ENCODE measurements around the gene CIRBP. TPM values are rescaled to one million over a fixed set of nuclear protein-coding genes. Genes with fewer than 3 reads are reported as not detected.

CIRBP gene
- 100 to 1,000 TPM; 778 to 993 (median 799) TPM for polyA plus RNA-seq (ENCODE audit: insufficient read length in 3 of 3)
- long read RNA-seq, donor 1, transcript CIRBP-234 (4 exons, 587 nt) = minor isoform, 26 of 373 reads
- long read RNA-seq, donor 1, transcript CIRBP-245 (2 exons, 1,044 nt) = minor isoform, 33 of 373 reads
- long read RNA-seq, donor 1, transcript CIRBP-201 (7 exons, 1,328 nt) = major isoform, 123 of 373 reads
- long read RNA-seq, donor 1, transcript CIRBP-210 (8 exons, 938 nt) = minor isoform, 58 of 373 reads
- long read RNA-seq, donor 1, partial matches to known transcripts = 76 of 373 reads
- long read RNA-seq, donor 1, other reads (novel, unspliced or antisense) = 32 of 373 reads
- long read RNA-seq, donor 2, transcript CIRBP-246 (6 exons, 1,043 nt) = minor isoform, 24 of 386 reads
- long read RNA-seq, donor 2, transcript CIRBP-245 (2 exons, 1,044 nt) = minor isoform, 43 of 386 reads
- long read RNA-seq, donor 2, transcript CIRBP-234 (4 exons, 587 nt) = minor isoform, 52 of 386 reads
- long read RNA-seq, donor 2, transcript CIRBP-201 (7 exons, 1,328 nt) = major isoform, 166 of 386 reads
- long read RNA-seq, donor 2, partial matches to known transcripts = 31 of 386 reads
- long read RNA-seq, donor 2, other reads (novel, unspliced or antisense) = 30 of 386 reads
- long read RNA-seq, donor 3, transcript CIRBP-245 (2 exons, 1,044 nt) = minor isoform, 32 of 305 reads
- long read RNA-seq, donor 3, transcript CIRBP-201 (7 exons, 1,328 nt) = major isoform, 134 of 305 reads
- long read RNA-seq, donor 3, transcript CIRBP-210 (8 exons, 938 nt) = minor isoform, 25 of 305 reads
- long read RNA-seq, donor 3, transcript CIRBP-234 (4 exons, 587 nt) = minor isoform, 25 of 305 reads
- long read RNA-seq, donor 3, partial matches to known transcripts = 47 of 305 reads
- long read RNA-seq, donor 3, other reads (novel, unspliced or antisense) = 19 of 305 reads
- long read RNA-seq, donor 4, transcript CIRBP-210 (8 exons, 938 nt) = minor isoform, 33 of 423 reads
- long read RNA-seq, donor 4, transcript CIRBP-201 (7 exons, 1,328 nt) = major isoform, 134 of 423 reads
- long read RNA-seq, donor 4, transcript CIRBP-234 (4 exons, 587 nt) = minor isoform, 24 of 423 reads
- long read RNA-seq, donor 4, transcript CIRBP-245 (2 exons, 1,044 nt) = minor isoform, 65 of 423 reads
- long read RNA-seq, donor 4, partial matches to known transcripts = 101 of 423 reads
- long read RNA-seq, donor 4, other reads (novel, unspliced or antisense) = 30 of 423 reads
- long read RNA-seq, donor 5, transcript CIRBP-210 (8 exons, 938 nt) = minor isoform, 12 of 107 reads
- long read RNA-seq, donor 5, transcript CIRBP-234 (4 exons, 587 nt) = minor isoform, 8 of 107 reads
- long read RNA-seq, donor 5, transcript CIRBP-245 (2 exons, 1,044 nt) = minor isoform, 7 of 107 reads
- long read RNA-seq, donor 5, transcript CIRBP-201 (7 exons, 1,328 nt) = major isoform, 66 of 107 reads
- long read RNA-seq, donor 5, partial matches to known transcripts = 5 of 107 reads
- long read RNA-seq, donor 5, other reads (novel, unspliced or antisense) = 6 of 107 reads
- long read RNA-seq, donor 6, transcript CIRBP-234 (4 exons, 587 nt) = minor isoform, 29 of 339 reads
- long read RNA-seq, donor 6, transcript CIRBP-201 (7 exons, 1,328 nt) = major isoform, 135 of 339 reads
- long read RNA-seq, donor 6, transcript CIRBP-210 (8 exons, 938 nt) = minor isoform, 30 of 339 reads
- long read RNA-seq, donor 6, transcript CIRBP-245 (2 exons, 1,044 nt) = minor isoform, 45 of 339 reads
- long read RNA-seq, donor 6, partial matches to known transcripts = 34 of 339 reads
- long read RNA-seq, donor 6, other reads (novel, unspliced or antisense) = 30 of 339 reads
- long read RNA-seq, donor 7, transcript CIRBP-210 (8 exons, 938 nt) = minor isoform, 17 of 366 reads
- long read RNA-seq, donor 7, transcript CIRBP-201 (7 exons, 1,328 nt) = major isoform, 196 of 366 reads
- long read RNA-seq, donor 7, transcript CIRBP-246 (6 exons, 1,043 nt) = minor isoform, 20 of 366 reads
- long read RNA-seq, donor 7, transcript CIRBP-234 (4 exons, 587 nt) = minor isoform, 33 of 366 reads
- long read RNA-seq, donor 7, partial matches to known transcripts = 50 of 366 reads
- long read RNA-seq, donor 7, other reads (novel, unspliced or antisense) = 22 of 366 reads
- long read RNA-seq, donor 8, transcript CIRBP-245 (2 exons, 1,044 nt) = minor isoform, 17 of 169 reads
- long read RNA-seq, donor 8, transcript CIRBP-246 (6 exons, 1,043 nt) = minor isoform, 12 of 169 reads
- long read RNA-seq, donor 8, transcript CIRBP-201 (7 exons, 1,328 nt) = major isoform, 79 of 169 reads
- long read RNA-seq, donor 8, transcript CIRBP-220 (3 exons, 1,087 nt) = minor isoform, 13 of 169 reads
- long read RNA-seq, donor 8, partial matches to known transcripts = 18 of 169 reads
- long read RNA-seq, donor 8, other reads (novel, unspliced or antisense) = 7 of 169 reads
- long read RNA-seq, donor 9, transcript CIRBP-245 (2 exons, 1,044 nt) = minor isoform, 40 of 672 reads
- long read RNA-seq, donor 9, transcript CIRBP-201 (7 exons, 1,328 nt) = major isoform, 210 of 672 reads
- long read RNA-seq, donor 9, transcript CIRBP-234 (4 exons, 587 nt) = minor isoform, 16 of 672 reads
- long read RNA-seq, donor 9, transcript CIRBP-210 (8 exons, 938 nt) = minor isoform, 35 of 672 reads
- long read RNA-seq, donor 9, partial matches to known transcripts = 298 of 672 reads
- long read RNA-seq, donor 9, other reads (novel, unspliced or antisense) = 40 of 672 reads
- long read RNA-seq, donor 10, transcript CIRBP-246 (6 exons, 1,043 nt) = minor isoform, 35 of 339 reads
- long read RNA-seq, donor 10, transcript CIRBP-245 (2 exons, 1,044 nt) = minor isoform, 43 of 339 reads
- long read RNA-seq, donor 10, transcript CIRBP-210 (8 exons, 938 nt) = minor isoform, 24 of 339 reads
- long read RNA-seq, donor 10, transcript CIRBP-201 (7 exons, 1,328 nt) = major isoform, 157 of 339 reads
- long read RNA-seq, donor 10, partial matches to known transcripts = 28 of 339 reads
- long read RNA-seq, donor 10, other reads (novel, unspliced or antisense) = 30 of 339 reads
- long read RNA-seq, donor 11, transcript CIRBP-210 (8 exons, 938 nt) = minor isoform, 8 of 183 reads
- long read RNA-seq, donor 11, transcript CIRBP-201 (7 exons, 1,328 nt) = major isoform, 100 of 183 reads
- long read RNA-seq, donor 11, transcript CIRBP-234 (4 exons, 587 nt) = minor isoform, 22 of 183 reads
- long read RNA-seq, donor 11, transcript CIRBP-245 (2 exons, 1,044 nt) = minor isoform, 20 of 183 reads
- long read RNA-seq, donor 11, partial matches to known transcripts = 6 of 183 reads
- long read RNA-seq, donor 11, other reads (novel, unspliced or antisense) = 15 of 183 reads
- long read RNA-seq, donor 12, transcript CIRBP-201 (7 exons, 1,328 nt) = major isoform, 199 of 504 reads
- long read RNA-seq, donor 12, transcript CIRBP-246 (6 exons, 1,043 nt) = minor isoform, 33 of 504 reads
- long read RNA-seq, donor 12, transcript CIRBP-245 (2 exons, 1,044 nt) = minor isoform, 49 of 504 reads
- long read RNA-seq, donor 12, transcript CIRBP-210 (8 exons, 938 nt) = minor isoform, 59 of 504 reads
- long read RNA-seq, donor 12, partial matches to known transcripts = 71 of 504 reads
- long read RNA-seq, donor 12, other reads (novel, unspliced or antisense) = 45 of 504 reads
- long read RNA-seq, donor 13, transcript CIRBP-210 (8 exons, 938 nt) = minor isoform, 11 of 185 reads
- long read RNA-seq, donor 13, transcript CIRBP-245 (2 exons, 1,044 nt) = minor isoform, 39 of 185 reads
- long read RNA-seq, donor 13, transcript CIRBP-201 (7 exons, 1,328 nt) = major isoform, 60 of 185 reads
- long read RNA-seq, donor 13, transcript CIRBP-246 (6 exons, 1,043 nt) = minor isoform, 28 of 185 reads
- long read RNA-seq, donor 13, partial matches to known transcripts = 21 of 185 reads
- long read RNA-seq, donor 13, other reads (novel, unspliced or antisense) = 12 of 185 reads
- long read RNA-seq, donor 14 = 0 reads
- long read RNA-seq, donor 15 = 0 reads
- long read RNA-seq, donor 16, transcript CIRBP-245 (2 exons, 1,044 nt) = minor isoform, 39 of 400 reads
- long read RNA-seq, donor 16, transcript CIRBP-246 (6 exons, 1,043 nt) = minor isoform, 21 of 400 reads
- long read RNA-seq, donor 16, transcript CIRBP-210 (8 exons, 938 nt) = minor isoform, 29 of 400 reads
- long read RNA-seq, donor 16, transcript CIRBP-201 (7 exons, 1,328 nt) = major isoform, 200 of 400 reads
- long read RNA-seq, donor 16, partial matches to known transcripts = 51 of 400 reads
- long read RNA-seq, donor 16, other reads (novel, unspliced or antisense) = 33 of 400 reads

DNA sequence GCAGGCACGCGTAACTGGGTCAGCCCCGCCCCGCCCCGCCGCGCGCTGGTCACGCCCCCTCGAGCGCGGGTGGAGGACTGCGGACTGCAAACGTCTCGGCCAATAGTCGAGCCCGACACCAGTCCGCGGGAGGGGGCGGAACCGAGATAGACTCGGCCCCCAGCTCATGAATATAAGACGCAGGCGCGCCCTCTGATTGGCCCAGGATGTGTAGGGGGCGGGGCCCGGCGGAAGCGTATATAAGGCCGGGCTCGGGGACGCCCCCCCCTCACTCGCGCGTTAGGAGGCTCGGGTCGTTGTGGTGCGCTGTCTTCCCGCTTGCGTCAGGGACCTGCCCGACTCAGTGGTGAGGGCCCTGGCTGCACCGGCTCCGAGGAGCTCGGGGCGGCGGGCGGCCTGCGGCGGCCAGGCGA lies at the start of gene CIRBP:
Gene CIRBP, plus strand, starts transcription at position 268 of the 413 bp plus-strand sequence. CDS start 1,602 bp downstream, outside the sequence.
- peak; percentile 99 for DNase-seq

DNA sequence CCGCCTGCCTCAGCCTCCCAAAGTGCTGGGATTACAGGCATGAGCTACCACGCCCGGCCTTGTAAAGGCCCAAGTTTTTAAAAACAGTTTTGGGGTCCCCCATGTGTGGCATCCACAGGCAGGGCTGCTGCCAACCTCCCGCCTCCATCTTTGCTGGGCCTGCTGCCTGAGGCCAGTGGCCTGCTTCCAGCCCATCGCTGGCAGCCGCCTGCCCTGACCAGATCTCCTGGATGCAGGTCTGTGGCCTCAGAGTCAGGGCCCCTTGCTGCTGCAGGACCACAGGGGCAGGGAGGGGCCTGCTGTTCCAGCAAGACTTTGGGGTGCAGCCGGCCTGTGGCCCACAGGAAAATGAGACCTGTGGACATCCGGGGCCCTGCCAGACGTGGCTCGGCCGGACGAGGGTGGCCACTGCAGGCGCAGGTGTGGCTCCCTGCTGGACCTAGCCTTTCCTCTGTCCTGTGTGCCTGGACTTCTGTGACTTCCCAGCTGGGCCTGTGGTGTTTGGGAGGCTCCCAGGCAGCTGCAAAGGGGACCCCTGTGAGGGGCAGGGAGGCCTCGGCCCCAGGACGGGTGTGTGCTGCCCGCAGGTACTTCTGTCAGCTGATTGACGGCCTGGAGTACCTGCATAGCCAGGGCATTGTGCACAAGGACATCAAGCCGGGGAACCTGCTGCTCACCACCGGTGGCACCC lies 49.2 kb upstream of the CIRBP start:
- DNase-seq = no peak

DNA sequence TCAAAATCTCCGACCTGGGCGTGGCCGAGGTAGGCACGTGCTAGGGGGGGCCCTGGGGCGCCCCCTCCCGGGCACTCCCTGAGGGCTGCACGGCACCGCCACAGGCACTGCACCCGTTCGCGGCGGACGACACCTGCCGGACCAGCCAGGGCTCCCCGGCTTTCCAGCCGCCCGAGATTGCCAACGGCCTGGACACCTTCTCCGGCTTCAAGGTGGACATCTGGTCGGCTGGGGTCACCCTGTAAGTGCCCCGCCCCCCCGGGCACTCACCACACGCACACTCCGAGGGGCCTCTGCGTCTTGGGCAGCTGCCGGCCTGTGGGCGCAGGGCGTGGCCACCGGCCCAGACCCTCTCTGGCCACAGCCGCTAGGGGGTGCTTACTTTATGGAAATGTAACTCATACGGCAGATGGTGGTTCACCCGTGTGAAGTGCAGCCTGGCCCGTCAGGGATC lies 48.6 kb upstream of the CIRBP start:
- no peak for DNase-seq

DNA sequence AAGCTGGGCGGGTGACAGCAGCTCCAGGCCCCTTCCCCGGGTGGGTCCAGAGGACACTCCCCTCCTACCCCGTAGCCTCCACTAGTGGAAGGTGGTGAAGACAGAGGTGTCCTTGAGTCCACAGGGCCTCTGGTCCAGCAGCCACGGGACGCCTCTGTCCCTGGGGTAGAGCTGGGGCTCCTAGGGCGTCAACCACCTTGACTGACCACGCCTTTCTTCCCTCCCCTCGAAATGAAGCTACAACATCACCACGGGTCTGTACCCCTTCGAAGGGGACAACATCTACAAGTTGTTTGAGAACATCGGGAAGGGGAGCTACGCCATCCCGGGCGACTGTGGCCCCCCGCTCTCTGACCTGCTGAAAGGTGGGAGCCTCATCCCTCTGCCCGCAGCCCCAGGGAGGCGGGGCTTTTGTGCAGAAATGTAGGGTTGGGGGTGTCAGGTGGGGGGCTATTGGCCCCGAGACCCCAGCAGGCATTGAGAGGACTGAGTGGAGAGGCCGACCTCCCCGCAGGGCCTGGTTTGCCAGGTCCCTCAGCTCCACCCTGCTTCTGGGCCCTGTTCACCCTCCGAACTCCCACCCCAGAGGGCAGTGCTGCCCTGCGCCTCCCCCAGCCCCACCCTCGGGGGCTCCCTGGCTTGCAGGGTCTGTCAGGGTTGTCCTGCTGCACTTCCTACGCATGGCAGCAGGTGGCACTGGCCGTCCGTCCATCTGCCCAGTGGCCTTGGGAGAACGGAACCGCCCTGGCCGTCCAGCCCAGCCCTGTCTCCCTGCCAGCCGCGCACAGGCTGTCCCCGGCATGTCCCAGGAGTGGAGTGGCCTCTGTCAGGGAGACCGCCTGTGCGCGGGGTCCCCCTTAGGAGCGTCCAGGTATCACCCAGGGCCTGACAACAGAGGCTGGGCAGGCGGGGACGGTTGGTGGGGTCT lies 47.9 kb upstream of the CIRBP start:
- no peak for DNase-seq

DNA sequence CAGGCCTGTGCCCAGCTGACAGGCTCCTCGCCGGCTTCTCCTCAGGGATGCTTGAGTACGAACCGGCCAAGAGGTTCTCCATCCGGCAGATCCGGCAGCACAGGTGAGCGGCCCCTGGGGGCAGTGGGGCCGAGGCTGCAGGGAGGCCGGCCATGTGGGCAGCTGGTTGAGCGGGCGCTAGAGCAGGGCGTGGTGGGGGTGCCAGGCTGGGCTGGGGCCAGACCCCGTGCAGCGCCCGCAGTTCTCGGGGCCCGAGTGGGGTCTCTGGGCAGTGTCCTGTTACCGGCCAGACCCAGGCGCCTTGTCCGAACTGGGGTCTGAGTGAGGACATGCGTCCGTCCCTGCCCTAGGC lies 47.3 kb upstream of the CIRBP start:
- no peak for DNase-seq

DNA sequence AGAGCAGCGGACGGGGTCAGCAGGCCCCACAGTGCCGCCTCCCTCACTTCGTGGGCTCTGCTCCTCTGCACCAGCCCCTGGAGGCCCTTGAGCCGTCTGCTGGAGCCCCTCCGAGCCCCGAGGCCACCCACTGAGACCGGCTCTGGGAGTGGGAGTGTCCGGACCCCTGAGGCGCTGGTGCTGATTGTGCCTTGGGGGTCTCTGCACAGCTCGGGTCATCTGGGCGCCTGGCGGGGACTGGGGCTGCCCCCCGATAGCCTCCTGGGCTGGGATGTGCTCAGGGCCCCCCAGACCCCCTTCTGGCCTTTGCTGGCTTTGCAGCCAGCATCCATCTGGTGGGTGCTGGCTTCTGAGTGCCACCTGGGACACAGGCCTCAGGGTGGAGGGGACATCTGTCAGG lies 46.7 kb upstream of the CIRBP start:
- DNase-seq = no peak

DNA sequence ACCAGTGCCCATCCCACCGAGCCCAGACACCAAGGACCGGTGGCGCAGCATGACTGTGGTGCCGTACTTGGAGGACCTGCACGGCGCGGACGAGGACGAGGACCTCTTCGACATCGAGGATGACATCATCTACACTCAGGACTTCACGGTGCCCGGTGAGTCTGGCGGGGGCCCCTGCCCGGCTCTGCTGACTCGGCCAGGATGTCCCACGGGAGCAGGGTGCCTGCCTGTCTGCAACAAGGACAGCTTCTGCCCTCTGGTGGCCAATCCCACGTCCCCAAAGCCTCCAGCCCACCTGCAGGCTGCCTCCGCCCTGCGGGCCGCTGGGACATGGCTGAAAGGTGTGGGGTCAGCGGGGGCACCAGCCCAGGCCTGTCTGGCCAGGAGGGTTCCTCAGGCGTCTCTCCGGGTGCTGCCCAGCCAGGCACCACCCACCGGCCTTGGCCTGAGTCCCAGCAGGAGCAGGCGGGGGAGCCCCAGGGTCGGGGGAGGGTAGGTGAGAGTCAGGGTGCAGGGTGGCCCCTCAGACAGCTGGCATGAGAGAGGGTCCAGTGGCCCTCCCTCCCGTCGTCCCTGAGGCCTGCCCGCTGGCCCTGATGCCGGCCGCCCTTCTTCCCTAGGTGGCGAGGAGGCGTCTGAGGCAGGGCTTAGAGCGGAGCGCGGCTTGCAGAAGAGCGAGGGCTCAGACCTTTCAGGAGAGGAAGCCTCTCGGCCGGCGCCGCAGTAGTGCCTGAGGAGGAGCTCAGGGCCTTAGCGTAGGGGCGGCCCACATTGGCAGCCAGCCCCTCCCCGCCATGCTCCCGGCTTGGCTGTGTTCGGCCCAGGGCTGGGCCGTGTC lies 45.9 kb upstream of the CIRBP start:
- DNase-seq = no peak

DNA sequence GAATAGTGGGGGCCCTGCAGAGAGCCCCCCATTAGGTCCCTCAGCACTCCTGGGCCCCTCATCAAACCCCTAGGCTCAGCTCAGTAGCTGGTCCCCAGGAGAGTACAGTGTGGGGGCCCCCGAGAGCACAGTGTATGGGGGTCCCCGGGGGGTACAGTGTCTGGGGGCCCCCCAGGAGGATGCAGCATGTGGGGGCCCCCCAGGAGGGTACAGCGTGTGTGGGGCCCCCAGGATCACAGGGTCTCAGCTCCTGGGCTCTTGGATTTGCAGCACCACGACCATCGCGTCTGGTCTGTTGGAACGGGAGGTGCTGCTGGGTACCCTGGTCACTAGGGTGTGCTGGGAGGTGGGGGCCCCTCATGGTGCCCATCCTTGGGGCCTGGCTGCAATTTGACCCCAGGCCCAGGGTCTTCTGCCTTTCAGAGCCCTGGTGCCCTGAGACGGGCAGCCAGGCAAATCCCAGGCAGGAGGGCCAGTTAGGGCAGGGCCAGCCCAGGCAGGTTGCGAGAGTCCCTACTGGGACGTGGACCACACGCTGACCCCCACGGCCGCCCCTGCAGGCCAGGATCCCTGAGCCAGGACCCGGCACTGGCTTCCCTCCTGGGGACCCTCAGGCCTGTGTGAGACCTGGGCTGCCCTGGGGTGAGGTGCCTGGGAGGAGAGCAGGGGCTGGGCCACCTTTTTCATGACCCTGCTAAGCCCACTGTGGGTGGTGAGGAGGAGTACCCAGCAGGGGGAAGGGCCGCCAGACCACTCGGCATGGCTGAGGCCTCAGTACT lies 44.9 kb upstream of the CIRBP start:
- no peak for DNase-seq

DNA sequence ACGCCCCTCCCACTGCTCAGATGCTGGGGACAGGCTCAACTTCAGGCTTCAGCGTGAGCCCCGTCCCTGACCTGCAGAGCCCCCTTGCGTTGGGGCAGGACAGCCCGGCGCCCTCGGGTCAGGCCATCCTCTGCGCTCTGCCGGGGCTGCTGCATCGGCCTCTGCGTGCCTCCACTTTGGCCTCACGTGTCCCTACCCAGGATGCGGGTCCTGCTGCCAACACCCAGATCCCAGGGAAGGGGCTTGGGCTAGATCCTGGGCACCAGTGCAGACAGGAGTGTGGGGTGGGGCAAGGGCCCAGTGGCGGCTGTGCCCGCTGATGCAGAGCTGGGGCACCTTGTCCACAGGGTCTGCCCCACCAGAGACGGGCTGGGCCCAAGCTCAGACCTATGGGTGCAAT lies 44.3 kb upstream of the CIRBP start:
- no peak for DNase-seq

DNA sequence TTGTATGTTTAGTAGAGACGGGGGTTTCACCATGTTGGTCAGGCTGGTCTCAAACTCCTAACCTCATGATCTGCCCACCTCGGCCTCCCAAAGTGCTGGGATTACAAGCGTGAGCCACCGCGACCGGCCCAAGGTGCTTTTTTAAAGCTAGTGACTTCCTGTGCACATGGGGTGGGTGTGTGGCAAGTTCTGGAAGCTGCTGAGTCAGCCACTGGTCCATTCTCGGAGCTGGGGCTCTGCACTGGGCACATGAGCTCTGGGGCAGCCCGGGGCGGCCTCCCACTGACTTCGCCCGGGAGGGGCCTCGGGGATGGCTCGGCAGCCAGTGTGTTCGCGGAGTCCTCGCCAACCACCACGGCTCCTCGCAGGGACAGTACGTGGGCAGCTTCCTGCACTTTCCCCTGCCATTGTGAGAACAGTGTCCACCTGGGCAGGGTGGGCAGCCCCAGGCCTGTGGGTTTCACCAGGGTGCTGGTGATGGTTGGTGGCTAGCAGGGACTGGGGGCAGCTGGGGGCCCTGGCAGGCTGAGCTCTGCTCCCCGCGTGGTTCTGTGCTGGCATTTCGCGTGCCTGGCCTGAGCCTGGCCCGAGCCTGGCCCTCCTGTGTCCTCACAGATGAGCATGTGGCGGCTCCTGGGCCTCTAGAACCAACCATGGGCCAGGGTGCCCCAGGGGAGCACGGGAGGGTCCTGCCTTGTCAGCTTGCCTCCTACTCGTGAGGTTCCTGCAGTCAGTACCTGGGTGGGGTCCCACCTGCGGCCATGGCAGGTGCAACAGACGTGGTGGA lies 43.5 kb upstream of the CIRBP start:
- no peak for DNase-seq

DNA sequence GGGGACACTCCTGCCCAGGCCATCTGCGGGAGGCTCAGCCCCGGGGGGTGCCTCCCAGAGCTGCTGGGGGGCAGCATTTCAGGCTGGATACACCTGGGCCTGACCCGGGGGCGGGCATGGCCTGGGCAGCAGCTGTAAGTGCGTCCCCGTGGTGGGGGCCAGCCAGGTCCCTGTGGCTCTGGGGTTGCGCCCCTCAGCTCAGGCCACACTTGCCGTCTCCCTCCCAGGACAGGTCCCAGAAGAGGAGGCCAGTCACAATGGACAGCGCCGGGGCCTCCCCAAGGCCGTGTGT lies 43.0 kb upstream of the CIRBP start:
- no peak for DNase-seq
